AG10803 (cell line): ENCODE measurements around the gene YRDC.
A peak's percentile ranks its signal among the peaks of the same experiment; 100 is the strongest.
"Not testable (repeated sequence)": the region's sequence is repeated elsewhere in the genome, so short reads cannot be mapped to it uniquely, and the experiment has no call there.

Source experiments
- DNase-seq: peaks from one replicate; pipeline ENCODE4 v3.0.0; 2010; ENCODE audit warnings: low read depth
- H3K4me3 ChIP-seq: 2 replicates; pipeline ENCODE4 v1.5.1; 2011; ENCODE audit warnings: mild to moderate bottlenecking, low read length, control low read depth
- TF ChIP-seq, protein P1 (sequence below): conservative IDR thresholded peaks from 2 replicates; pipeline ENCODE4 v1.5.1; 2011; ENCODE audit warnings: mild to moderate bottlenecking, low read length, control low read depth, inconsistent platforms

Gene YRDC

DNA sequence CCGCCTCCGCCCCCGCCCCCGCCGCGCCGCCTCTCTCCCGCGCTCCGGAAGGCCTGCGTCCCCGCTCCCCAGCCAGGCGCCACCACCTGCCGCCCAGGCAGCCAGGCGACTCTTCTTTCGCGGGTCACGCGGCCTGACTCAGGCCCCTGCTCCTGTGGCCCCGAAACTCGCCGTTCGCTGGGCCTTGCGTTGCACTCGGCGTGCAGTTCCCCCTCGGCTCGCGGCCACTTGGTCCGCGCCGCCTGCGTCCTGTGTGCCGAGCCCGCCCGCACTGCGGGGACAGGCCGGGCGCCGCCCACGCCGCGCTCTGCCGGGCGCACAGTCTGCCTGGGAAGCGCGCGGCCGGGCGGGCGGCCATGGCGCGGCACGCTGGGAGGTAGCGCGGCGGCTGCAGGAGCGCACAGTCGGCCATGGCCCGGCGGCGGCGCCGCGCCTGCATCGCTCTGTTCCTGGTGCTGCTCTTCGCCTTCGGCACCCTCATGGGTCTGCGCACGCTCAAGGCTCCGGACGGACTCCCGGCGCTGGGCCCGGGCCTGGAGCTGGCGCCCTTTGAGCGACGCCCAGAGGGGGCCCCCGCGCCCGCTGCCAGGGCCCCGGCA lies 14.1 kb downstream of the YRDC start, which contains the start of gene MANEAL:
Gene MANEAL (plus strand): TSS at position 75 of the 599 bp plus-strand sequence. CDS start 336 bp downstream, at position 411.
- TF ChIP-seq, protein P1, sequence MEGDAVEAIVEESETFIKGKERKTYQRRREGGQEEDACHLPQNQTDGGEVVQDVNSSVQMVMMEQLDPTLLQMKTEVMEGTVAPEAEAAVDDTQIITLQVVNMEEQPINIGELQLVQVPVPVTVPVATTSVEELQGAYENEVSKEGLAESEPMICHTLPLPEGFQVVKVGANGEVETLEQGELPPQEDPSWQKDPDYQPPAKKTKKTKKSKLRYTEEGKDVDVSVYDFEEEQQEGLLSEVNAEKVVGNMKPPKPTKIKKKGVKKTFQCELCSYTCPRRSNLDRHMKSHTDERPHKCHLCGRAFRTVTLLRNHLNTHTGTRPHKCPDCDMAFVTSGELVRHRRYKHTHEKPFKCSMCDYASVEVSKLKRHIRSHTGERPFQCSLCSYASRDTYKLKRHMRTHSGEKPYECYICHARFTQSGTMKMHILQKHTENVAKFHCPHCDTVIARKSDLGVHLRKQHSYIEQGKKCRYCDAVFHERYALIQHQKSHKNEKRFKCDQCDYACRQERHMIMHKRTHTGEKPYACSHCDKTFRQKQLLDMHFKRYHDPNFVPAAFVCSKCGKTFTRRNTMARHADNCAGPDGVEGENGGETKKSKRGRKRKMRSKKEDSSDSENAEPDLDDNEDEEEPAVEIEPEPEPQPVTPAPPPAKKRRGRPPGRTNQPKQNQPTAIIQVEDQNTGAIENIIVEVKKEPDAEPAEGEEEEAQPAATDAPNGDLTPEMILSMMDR, result no peak
- H3K4me3 ChIP-seq, result peak within 1 kb of the TSS; percentile 55
- DNase-seq, result peak; percentile 54

- TF ChIP-seq, protein P1, result no peak
- no peak overlapping the region for H3K4me3 ChIP-seq
- no peak for DNase-seq
These were observed 14.9 kb downstream of the YRDC start for GRCh38 chr1:37792943-37793686.

DNA sequence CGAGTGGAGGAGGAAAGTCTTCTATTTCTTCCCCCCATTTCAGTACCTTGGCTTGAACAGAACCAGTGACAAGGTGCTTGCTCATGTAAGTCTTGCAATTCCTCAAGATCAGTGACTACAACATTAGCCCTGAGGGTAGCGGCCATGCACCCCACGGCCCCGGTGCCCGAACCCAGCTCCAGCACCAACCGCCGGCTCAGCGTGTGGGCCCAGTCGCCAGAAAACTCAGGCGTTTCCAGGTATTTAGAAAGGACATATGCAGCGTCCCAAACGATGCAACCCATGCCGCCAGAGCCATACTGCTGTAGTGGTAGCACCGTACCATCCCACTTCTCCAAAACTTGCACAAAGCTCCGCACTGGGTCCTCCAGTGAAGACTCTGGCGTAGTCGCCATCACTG lies 25.5 kb downstream of the YRDC start:
- TF ChIP-seq, protein P1, result no peak
- no peak for DNase-seq
- no peak overlapping the region for H3K4me3 ChIP-seq

DNA sequence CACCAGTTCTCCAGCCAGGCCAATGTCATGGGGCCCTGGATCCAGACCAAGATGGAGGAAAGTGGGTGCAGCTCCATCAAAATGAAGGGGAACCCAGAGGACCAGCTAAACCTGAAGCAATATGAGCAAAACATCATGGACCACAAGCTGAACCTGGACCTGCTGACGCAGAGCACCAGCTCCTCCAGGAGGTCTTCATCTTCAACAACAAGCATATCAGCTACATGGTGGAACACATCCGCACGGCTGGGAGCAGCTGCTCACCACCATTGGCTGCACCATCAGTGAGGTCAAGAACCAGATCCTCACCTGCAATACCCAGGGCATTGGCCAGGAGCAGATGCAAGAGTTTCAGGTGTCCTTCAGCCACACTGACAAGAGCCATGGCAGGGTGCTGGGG lies 29.4 kb downstream of the YRDC start:
- no peak for DNase-seq
- no peak overlapping the region for H3K4me3 ChIP-seq
- TF ChIP-seq, protein P1, result no peak

DNA sequence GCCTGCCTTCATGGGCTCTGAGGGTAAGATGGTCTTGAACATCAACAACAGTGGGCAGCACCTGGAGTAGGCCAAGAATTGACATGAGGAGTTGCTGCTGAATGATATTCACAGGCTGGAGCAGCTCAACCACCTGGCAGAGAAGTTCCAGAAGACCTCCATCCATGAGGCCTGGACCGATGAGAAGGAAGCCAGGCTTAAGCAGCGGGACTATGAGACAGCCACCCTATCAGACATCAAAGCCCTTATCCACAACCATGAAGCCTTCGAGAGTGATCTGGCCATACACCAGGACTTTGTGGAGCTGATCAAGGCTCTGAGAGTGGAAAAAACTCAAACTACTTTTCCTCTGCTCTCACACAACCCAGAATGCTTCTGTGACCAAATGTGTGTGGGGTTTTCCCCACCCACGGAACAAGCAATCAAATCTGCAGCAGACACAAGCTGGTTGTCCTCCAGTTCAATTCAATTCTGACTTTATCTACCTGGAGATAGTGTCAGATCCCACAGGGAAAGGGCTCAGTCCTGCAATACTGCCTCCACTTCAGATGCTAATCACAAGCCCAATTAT lies 31.0 kb downstream of the YRDC start:
- DNase-seq, result no peak
- H3K4me3 ChIP-seq, result no peak overlapping the region
- TF ChIP-seq, protein P1, result no peak

- H3K4me3 ChIP-seq, DNase-seq: not testable (repeated sequence)
These were observed 36.6 kb downstream of the YRDC start for GRCh38 chr1:37771440-37771839.

- H3K4me3 ChIP-seq, result no peak overlapping the region
- TF ChIP-seq, protein P1, result no peak
- no peak for DNase-seq
These were observed 40.5 kb downstream of the YRDC start for GRCh38 chr1:37767488-37767887.
